ENCODE measurements around the gene ZNF235. TPM values are rescaled to one million over a fixed set of nuclear protein-coding genes. Genes with fewer than 3 reads are reported as not detected.
A peak's percentile ranks its signal among the peaks of the same experiment; 100 is the strongest.

Gene ZNF235
- total RNA-seq, result 2.8 and 5.8 TPM in 2 replicates
- 1.7 and 2.9 TPM in 2 replicates for polyA plus RNA-seq
- polyA plus RNA-seq (2012), result 1.4 and 2.4 TPM in 2 replicates
- polyA minus RNA-seq (ENCODE audit: low replicate concordance), result 0.22 and 1.3 TPM in 2 replicates

DNA sequence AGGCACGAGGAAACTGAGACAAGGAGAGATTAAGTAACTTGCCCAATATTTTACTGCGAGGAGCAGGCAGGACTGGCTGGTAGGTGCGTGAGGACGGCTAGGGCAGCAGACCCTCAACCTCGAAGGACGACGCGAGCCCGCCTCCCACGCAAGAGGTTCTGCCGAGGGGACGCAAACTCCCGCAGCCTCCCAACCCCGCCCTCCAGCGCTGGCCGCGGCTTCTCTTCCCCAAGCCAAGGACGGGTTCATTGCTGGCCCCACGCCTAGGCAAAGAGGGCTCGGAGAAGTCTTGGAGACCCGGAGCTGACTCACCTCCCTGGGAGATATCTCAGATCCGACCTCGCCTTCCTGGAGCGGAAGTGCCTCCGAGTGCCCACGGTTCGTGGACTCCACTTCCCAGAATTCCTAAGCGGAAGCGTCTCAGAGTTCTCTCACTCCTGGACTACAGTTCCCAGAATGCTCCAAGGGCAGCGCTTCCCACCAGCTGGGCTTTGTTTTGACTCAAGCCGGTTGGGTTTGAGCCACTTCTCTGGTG is at the start of gene ZNF235:
Gene ZNF235, minus strand, starts transcription at position 367 of the 535 bp plus-strand sequence. CDS start 1,621 bp downstream, outside the sequence.
- Histone ChIP-seq H3K9me3 (ENCODE audit: control insufficient read depth, insufficient read depth, low read depth, low read length) (no peaks in the 10 kb centered on the region), H3K27ac (ENCODE audit: insufficient read depth, low read length) (peak within 1 kb of the TSS; percentile 61), H3K27me3 (ENCODE audit: control insufficient read depth, insufficient read depth, low read length) (no peaks in the 10 kb centered on the region), H3K79me2 (ENCODE audit: control insufficient read depth, insufficient read depth, low read length) (no peaks in the 10 kb centered on the region), H3K4me1 (ENCODE audit: control insufficient read depth, extremely low read depth, insufficient read depth, low read length) (peaks cover 4% of the 10 kb centered on the region), H2AFZ (ENCODE audit: low read length) (peak within 1 kb of the TSS; percentile 98), H3K4me3 (replicated peaks in 1 of 4; ENCODE audit: control extremely low read depth in 1 of 4, insufficient read depth in 1 of 4, low read depth in 3 of 4, low read length in 4 of 4) (peak within 1 kb of the TSS; percentile 48 to 97 (median 74)), H3K36me3 (ENCODE audit: control insufficient read depth, insufficient read depth, low read length) (no peaks in the 10 kb centered on the region), H4K20me1 (ENCODE audit: control insufficient read depth, extremely low read depth, insufficient read depth, low read length) (no peaks in the 10 kb centered on the region), H3K4me2 (ENCODE audit: extremely low read depth, insufficient read depth, low read length) (peak within 1 kb of the TSS; percentile 83), H3K9ac (ENCODE audit: insufficient read depth, low read length) (peak within 1 kb of the TSS; percentile 68)
- DNase-seq (ENCODE audit: low read depth in 2 of 2), result peak; percentile 98 to 99
- TF ChIP-seq EZH2 (IDR thresholded peaks at IDR 0.05; ENCODE audit: low read length, missing control alignments), result no peak
- TF ChIP-seq, protein P1, sequence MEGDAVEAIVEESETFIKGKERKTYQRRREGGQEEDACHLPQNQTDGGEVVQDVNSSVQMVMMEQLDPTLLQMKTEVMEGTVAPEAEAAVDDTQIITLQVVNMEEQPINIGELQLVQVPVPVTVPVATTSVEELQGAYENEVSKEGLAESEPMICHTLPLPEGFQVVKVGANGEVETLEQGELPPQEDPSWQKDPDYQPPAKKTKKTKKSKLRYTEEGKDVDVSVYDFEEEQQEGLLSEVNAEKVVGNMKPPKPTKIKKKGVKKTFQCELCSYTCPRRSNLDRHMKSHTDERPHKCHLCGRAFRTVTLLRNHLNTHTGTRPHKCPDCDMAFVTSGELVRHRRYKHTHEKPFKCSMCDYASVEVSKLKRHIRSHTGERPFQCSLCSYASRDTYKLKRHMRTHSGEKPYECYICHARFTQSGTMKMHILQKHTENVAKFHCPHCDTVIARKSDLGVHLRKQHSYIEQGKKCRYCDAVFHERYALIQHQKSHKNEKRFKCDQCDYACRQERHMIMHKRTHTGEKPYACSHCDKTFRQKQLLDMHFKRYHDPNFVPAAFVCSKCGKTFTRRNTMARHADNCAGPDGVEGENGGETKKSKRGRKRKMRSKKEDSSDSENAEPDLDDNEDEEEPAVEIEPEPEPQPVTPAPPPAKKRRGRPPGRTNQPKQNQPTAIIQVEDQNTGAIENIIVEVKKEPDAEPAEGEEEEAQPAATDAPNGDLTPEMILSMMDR (conservative IDR thresholded peaks at IDR 0.05 in 1 of 2, IDR thresholded peaks at IDR 0.05 in 1 of 2; ENCODE audit: low read depth in 1 of 2, low read length in 2 of 2), result no peak

DNA sequence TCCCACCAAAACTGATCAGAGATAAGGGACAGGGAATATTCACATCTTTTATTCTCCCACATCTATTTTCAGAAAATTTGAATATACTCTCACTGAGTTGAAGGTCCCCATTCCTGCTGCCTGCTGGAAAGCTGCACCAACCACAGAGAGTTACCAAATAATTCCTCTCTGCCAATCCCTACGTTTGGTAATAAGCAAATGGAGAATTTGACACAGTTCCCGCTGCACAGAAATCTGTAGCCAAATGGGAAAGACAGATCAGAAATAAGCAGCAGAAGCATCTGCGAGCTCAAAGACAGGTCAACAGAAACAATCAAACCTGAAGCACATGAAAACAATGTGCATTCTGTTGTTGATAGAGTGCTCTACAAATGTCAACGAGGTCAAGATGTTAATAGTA is 41.7 kb upstream of the ZNF235 start:
- no peaks in the 10 kb centered on the region for H3K36me3 ChIP-seq (ENCODE audit: control insufficient read depth, insufficient read depth, low read length)
- no peak overlapping the region for H3K27ac ChIP-seq (ENCODE audit: insufficient read depth, low read length)
- H4K20me1 ChIP-seq (ENCODE audit: control insufficient read depth, extremely low read depth, insufficient read depth, low read length), result no peaks in the 10 kb centered on the region
- no peaks in the 10 kb centered on the region for H3K4me1 ChIP-seq (ENCODE audit: control insufficient read depth, extremely low read depth, insufficient read depth, low read length)
- H3K79me2 ChIP-seq (ENCODE audit: control insufficient read depth, insufficient read depth, low read length), result peaks cover 2% of the 10 kb centered on the region
- no peak for DNase-seq (ENCODE audit: low read depth in 2 of 2)
- no peak overlapping the region for H3K4me3 ChIP-seq (replicated peaks in 1 of 4; ENCODE audit: control extremely low read depth in 1 of 4, insufficient read depth in 1 of 4, low read depth in 3 of 4, low read length in 4 of 4)
- no peaks in the 10 kb centered on the region for H3K9me3 ChIP-seq (ENCODE audit: control insufficient read depth, insufficient read depth, low read depth, low read length)
- no peaks in the 10 kb centered on the region for H3K27me3 ChIP-seq (ENCODE audit: control insufficient read depth, insufficient read depth, low read length)
- TF ChIP-seq EZH2 (IDR thresholded peaks at IDR 0.05; ENCODE audit: low read length, missing control alignments), result no peak
- TF ChIP-seq, protein P1 (conservative IDR thresholded peaks at IDR 0.05 in 1 of 2, IDR thresholded peaks at IDR 0.05 in 1 of 2; ENCODE audit: low read depth in 1 of 2, low read length in 2 of 2), result no peak
- no peak overlapping the region for H3K9ac ChIP-seq (ENCODE audit: insufficient read depth, low read length)
- no peak overlapping the region for H3K4me2 ChIP-seq (ENCODE audit: extremely low read depth, insufficient read depth, low read length)
- H2AFZ ChIP-seq (ENCODE audit: low read length), result no peak overlapping the region

DNA sequence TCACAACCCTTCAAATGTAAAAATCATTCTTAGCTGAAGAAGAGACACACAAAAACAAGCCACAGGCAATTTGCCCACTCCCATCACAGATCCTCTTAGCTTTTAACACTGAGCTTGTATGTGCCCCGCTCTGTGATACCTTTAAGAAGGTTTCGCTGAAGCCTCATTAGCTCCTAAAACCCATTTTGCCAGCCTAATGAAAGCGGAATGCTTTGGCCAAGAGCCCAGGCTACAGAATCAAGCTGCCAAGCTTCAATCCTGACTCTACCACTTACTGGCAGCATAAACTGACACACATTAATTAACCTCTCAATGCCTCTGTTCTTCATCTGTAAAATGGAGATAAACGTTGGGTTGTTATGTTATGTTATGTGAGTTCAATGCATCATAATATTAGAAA is 41.1 kb upstream of the ZNF235 start:
- Histone ChIP-seq H3K4me2 (ENCODE audit: extremely low read depth, insufficient read depth, low read length) (no peak overlapping the region), H3K27ac (ENCODE audit: insufficient read depth, low read length) (no peak overlapping the region), H3K79me2 (ENCODE audit: control insufficient read depth, insufficient read depth, low read length) (peaks cover 2% of the 10 kb centered on the region), H2AFZ (ENCODE audit: low read length) (no peak overlapping the region), H3K9me3 (ENCODE audit: control insufficient read depth, insufficient read depth, low read depth, low read length) (no peaks in the 10 kb centered on the region), H3K36me3 (ENCODE audit: control insufficient read depth, insufficient read depth, low read length) (no peaks in the 10 kb centered on the region), H3K4me3 (replicated peaks in 1 of 4; ENCODE audit: control extremely low read depth in 1 of 4, insufficient read depth in 1 of 4, low read depth in 3 of 4, low read length in 4 of 4) (no peak overlapping the region), H3K9ac (ENCODE audit: insufficient read depth, low read length) (no peak overlapping the region), H3K4me1 (ENCODE audit: control insufficient read depth, extremely low read depth, insufficient read depth, low read length) (no peaks in the 10 kb centered on the region), H3K27me3 (ENCODE audit: control insufficient read depth, insufficient read depth, low read length) (no peaks in the 10 kb centered on the region), H4K20me1 (ENCODE audit: control insufficient read depth, extremely low read depth, insufficient read depth, low read length) (no peaks in the 10 kb centered on the region)
- no peak for TF ChIP-seq EZH2 (IDR thresholded peaks at IDR 0.05; ENCODE audit: low read length, missing control alignments)
- TF ChIP-seq, protein P1 (conservative IDR thresholded peaks at IDR 0.05 in 1 of 2, IDR thresholded peaks at IDR 0.05 in 1 of 2; ENCODE audit: low read depth in 1 of 2, low read length in 2 of 2), result no peak
- peak in 1 of 2 donors; percentile 9 for DNase-seq (ENCODE audit: low read depth in 2 of 2)
